SK-N-SH (cell line): Measurements from ENCODE around the gene ATP2A1.

ENCODE experiments used
- CHD2 ChIP-seq: fragments of 150-350 bp; IDR thresholded peaks from 2 replicates; pipeline ENCODE4 v1.6.1; 2018; ENCODE audit warnings: low read length; ENCODE audit not compliant: partially characterized antibody
- CTCF ChIP-seq: fragments of 200-600 bp; sonication (generic); IDR thresholded peaks from 2 replicates; pipeline ENCODE4 v1.6.1; 2017; ENCODE audit warnings: antibody characterized with exemption, mild to moderate bottlenecking, moderate library complexity
- EZH2phosphoT487 ChIP-seq: fragments of 200-600 bp; sonication (generic); IDR thresholded peaks from 2 replicates; pipeline ENCODE4 v1.6.1; 2017; ENCODE audit warnings: low read depth, mixed run types, mild to moderate bottlenecking, antibody characterized with exemption, moderate library complexity, borderline replicate concordance
- FOXJ3 ChIP-seq: sonication (generic); formaldehyde crosslinking; IDR thresholded peaks from 2 replicates; pipeline ENCODE4 v1.5.1; 2020; ENCODE audit warnings: mild to moderate bottlenecking, missing genetic modification reagents
- GABPA ChIP-seq: IDR thresholded peaks from 2 replicates; pipeline ENCODE4 v1.4.0; 2012; ENCODE audit warnings: low read depth, mild to moderate bottlenecking
- JUND ChIP-seq: IDR thresholded peaks from 2 replicates; pipeline ENCODE4 v1.4.0; 2012
- MAX ChIP-seq: IDR thresholded peaks from 2 replicates; pipeline ENCODE4 v1.4.0; 2012; ENCODE audit warnings: low read depth
- NRF1 ChIP-seq: IDR thresholded peaks from 2 replicates; pipeline ENCODE4 v1.6.1; 2012; ENCODE audit warnings: low read depth, mild to moderate bottlenecking, low read length
- POLR2AphosphoS5 ChIP-seq: IDR thresholded peaks from 2 replicates; pipeline ENCODE4 v1.6.1; 2012; ENCODE audit warnings: low read depth, low read length
- REST ChIP-seq: IDR thresholded peaks from 2 replicates; pipeline ENCODE4 v1.6.1; 2012; ENCODE audit warnings: mild to moderate bottlenecking, low read depth, low read length, moderate library complexity
- SIN3A ChIP-seq: IDR thresholded peaks from 2 replicates; pipeline ENCODE4 v1.6.1; 2012; ENCODE audit warnings: low read depth, mild to moderate bottlenecking, low read length, moderate library complexity, borderline replicate concordance
- TAF1 ChIP-seq: IDR thresholded peaks from 2 replicates; pipeline ENCODE4 v1.6.1; 2012; ENCODE audit warnings: low read depth, mild to moderate bottlenecking, low read length, moderate library complexity, borderline replicate concordance
- USF2 ChIP-seq: fragments of 150-350 bp; IDR thresholded peaks from 2 replicates; pipeline ENCODE4 v1.6.1; 2017; ENCODE audit warnings: antibody characterized with exemption, low read length, low read depth, borderline replicate concordance

- TF ChIP-seq EZH2phosphoT487 = no peak
- no peak for TF ChIP-seq CTCF
- TF ChIP-seq NRF1 = no peak
- TF ChIP-seq POLR2AphosphoS5 = no peak
- TF ChIP-seq TAF1 = no peak
- TF ChIP-seq CHD2 = no peak
- TF ChIP-seq USF2 = no peak
- TF ChIP-seq JUND = no peak
- TF ChIP-seq FOXJ3 (CRISPR knock-in tag) = no peak
- TF ChIP-seq MAX = no peak
- no peak for TF ChIP-seq GABPA
- no peak for TF ChIP-seq REST
- no peak for TF ChIP-seq SIN3A
These were observed 26.1 kb downstream of the ATP2A1 start for GRCh38 chr16:28904363-28904762.
